Neural crest cell (in vitro differentiated cells): ENCODE measurements around the gene TPP1. TPM values are rescaled to one million over a fixed set of nuclear protein-coding genes. Genes with fewer than 3 reads are reported as not detected.
A peak's percentile ranks its signal among the peaks of the same experiment; 100 is the strongest.

Experiments used
- DNase-seq: peaks from one replicate; pipeline ENCODE4 v3.0.0; 2021; ENCODE audit warnings: low read depth, mixed read lengths, low spot score
- H3K27ac Mint-ChIP-seq: one replicate; pipeline ENCODE4 v1.8.0; 2021; ENCODE audit warnings: mild to moderate bottlenecking, mixed read lengths; ENCODE audit not compliant: unreplicated experiment
- H3K27me3 Mint-ChIP-seq: 2 replicates; pipeline ENCODE4 v1.8.0; 2021; ENCODE audit warnings: low read depth, mild to moderate bottlenecking, mixed read lengths
- H3K36me3 Mint-ChIP-seq: 2 replicates; pipeline ENCODE4 v1.8.0; 2021; ENCODE audit warnings: low read depth, mild to moderate bottlenecking, mixed read lengths
- H3K4me1 Mint-ChIP-seq: 2 replicates; pipeline ENCODE4 v1.8.0; 2021; ENCODE audit warnings: mixed read lengths
- H3K4me3 Mint-ChIP-seq: one replicate; pipeline ENCODE4 v1.8.0; 2021; ENCODE audit warnings: mild to moderate bottlenecking, mixed read lengths
- H3K9me3 Mint-ChIP-seq: 2 replicates; pipeline ENCODE4 v1.8.0; 2021; ENCODE audit warnings: mixed read lengths
- total RNA-seq: library from RNA; stranded (reverse); gene quantifications from 2 replicates; pipeline ENCODE4 v1.2.1, GENCODE V29; 2021
- TF ChIP-seq, protein P1 (sequence below): fragments of 200-600 bp; sonication (generic); conservative IDR thresholded peaks from 2 replicates; pipeline ENCODE4 v1.5.0; 2021; ENCODE audit warnings: antibody characterized with exemption, mild to moderate bottlenecking

Gene TPP1
- total RNA-seq, 1 donor from 2014 or later: 44.7 TPM

GRCh38 chr11:6640036-6640984 lies 21.1 kb upstream of the TPP1 start:
- no peaks in the 10 kb centered on the region for H3K9me3 Mint-ChIP-seq
- no peak overlapping the region for H3K27ac Mint-ChIP-seq
- TF ChIP-seq, protein P1, sequence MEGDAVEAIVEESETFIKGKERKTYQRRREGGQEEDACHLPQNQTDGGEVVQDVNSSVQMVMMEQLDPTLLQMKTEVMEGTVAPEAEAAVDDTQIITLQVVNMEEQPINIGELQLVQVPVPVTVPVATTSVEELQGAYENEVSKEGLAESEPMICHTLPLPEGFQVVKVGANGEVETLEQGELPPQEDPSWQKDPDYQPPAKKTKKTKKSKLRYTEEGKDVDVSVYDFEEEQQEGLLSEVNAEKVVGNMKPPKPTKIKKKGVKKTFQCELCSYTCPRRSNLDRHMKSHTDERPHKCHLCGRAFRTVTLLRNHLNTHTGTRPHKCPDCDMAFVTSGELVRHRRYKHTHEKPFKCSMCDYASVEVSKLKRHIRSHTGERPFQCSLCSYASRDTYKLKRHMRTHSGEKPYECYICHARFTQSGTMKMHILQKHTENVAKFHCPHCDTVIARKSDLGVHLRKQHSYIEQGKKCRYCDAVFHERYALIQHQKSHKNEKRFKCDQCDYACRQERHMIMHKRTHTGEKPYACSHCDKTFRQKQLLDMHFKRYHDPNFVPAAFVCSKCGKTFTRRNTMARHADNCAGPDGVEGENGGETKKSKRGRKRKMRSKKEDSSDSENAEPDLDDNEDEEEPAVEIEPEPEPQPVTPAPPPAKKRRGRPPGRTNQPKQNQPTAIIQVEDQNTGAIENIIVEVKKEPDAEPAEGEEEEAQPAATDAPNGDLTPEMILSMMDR: no peak
- no peak for DNase-seq
- no peaks in the 10 kb centered on the region for H3K27me3 Mint-ChIP-seq
- H3K36me3 Mint-ChIP-seq: no peaks in the 10 kb centered on the region
- peaks cover 5% of the 10 kb centered on the region for H3K4me1 Mint-ChIP-seq
- no peak overlapping the region for H3K4me3 Mint-ChIP-seq

- Mint-ChIP-seq H3K27ac (no peak overlapping the region), H3K4me1 (peaks cover 5% of the 10 kb centered on the region), H3K27me3 (no peaks in the 10 kb centered on the region), H3K4me3 (no peak overlapping the region), H3K36me3 (peaks cover under 1% of the 10 kb centered on the region), H3K9me3 (no peaks in the 10 kb centered on the region)
- no peak for DNase-seq
- TF ChIP-seq, protein P1: no peak
Measured at GRCh38 chr11:6638429-6638828, 19.2 kb upstream of the TPP1 start.

- Mint-ChIP-seq H3K4me1 (peaks cover 5% of the 10 kb centered on the region), H3K27ac (no peak overlapping the region), H3K4me3 (no peak overlapping the region), H3K36me3 (peaks cover 2% of the 10 kb centered on the region), H3K27me3 (no peaks in the 10 kb centered on the region), H3K9me3 (no peaks in the 10 kb centered on the region)
- no peak for DNase-seq
- TF ChIP-seq, protein P1: no peak
Measured at GRCh38 chr11:6637871-6638270, 18.6 kb upstream of the TPP1 start.

DNA sequence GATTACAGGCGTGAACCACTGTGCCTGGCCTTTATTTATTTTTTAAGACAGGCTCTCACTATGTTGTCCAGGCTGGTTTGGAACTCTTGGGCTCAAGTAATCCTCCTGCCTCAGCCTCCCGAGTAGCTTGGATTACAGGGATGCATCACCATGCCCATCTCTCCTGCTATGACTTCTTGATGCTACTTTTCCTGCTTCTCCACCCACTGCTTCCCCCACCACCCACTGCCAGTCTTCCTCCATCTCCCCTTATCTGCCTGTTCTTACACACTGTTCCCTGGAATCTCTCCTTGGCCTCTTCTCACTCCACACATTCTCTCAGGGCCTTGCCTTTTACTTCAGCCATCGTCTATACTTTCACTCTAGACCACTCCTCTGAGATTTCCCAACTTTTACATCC lies 17.3 kb upstream of the TPP1 start:
- Mint-ChIP-seq H3K27me3 (peaks cover 5% of the 10 kb centered on the region), H3K9me3 (no peaks in the 10 kb centered on the region), H3K4me3 (no peak overlapping the region), H3K27ac (no peak overlapping the region), H3K36me3 (peaks cover 8% of the 10 kb centered on the region), H3K4me1 (peaks cover 5% of the 10 kb centered on the region)
- DNase-seq: no peak
- TF ChIP-seq, protein P1: no peak

- Mint-ChIP-seq H3K4me1 (peaks cover 5% of the 10 kb centered on the region), H3K36me3 (peaks cover 17% of the 10 kb centered on the region), H3K4me3 (no peak overlapping the region), H3K27ac (no peak overlapping the region), H3K9me3 (no peaks in the 10 kb centered on the region), H3K27me3 (peaks cover 14% of the 10 kb centered on the region)
- TF ChIP-seq, protein P1: no peak
- peak; percentile 39 for DNase-seq
Measured at GRCh38 chr11:6635082-6635932, 16.1 kb upstream of the TPP1 start.
